Mesenchymal stem cell (in vitro differentiated cells and primary cell): ENCODE results near the gene PRM2.

Experiments
- DNase-seq: peaks from one replicate; pipeline ENCODE4 v3.0.0-alpha.2; 2013
- H2AFZ ChIP-seq: one replicate; pipeline ENCODE4 v1.6.1; 2013; ENCODE audit warnings: low read depth, mild to moderate bottlenecking, control low read depth, inconsistent platforms, low read length, moderate library complexity
- H2AK5ac ChIP-seq: 2 replicates; pipeline ENCODE4 v1.6.1; 2013; ENCODE audit warnings: low read length, moderate library complexity, mild to moderate bottlenecking, inconsistent platforms; ENCODE audit not compliant: severe bottlenecking
- H2BK120ac ChIP-seq: one replicate; pipeline ENCODE4 v1.6.1; 2013; ENCODE audit warnings: low read depth, mild to moderate bottlenecking, inconsistent platforms, low read length, moderate library complexity
- H2BK12ac ChIP-seq, 2 experiments: one replicate each; pipeline ENCODE4 v1.6.1; 2013; ENCODE audit warnings: inconsistent platforms in 2 of 2, low read length in 2 of 2, mild to moderate bottlenecking in 2 of 2, moderate library complexity in 2 of 2, control low read depth in 1 of 2
- H2BK15ac ChIP-seq: one replicate; pipeline ENCODE4 v1.6.1; 2013; ENCODE audit warnings: mild to moderate bottlenecking, low read depth, inconsistent platforms; ENCODE audit not compliant: poor library complexity, severe bottlenecking
- H2BK5ac ChIP-seq: 2 replicates; pipeline ENCODE4 v1.6.1; 2013; ENCODE audit warnings: low read depth, mild to moderate bottlenecking, low read length, control low read depth, inconsistent platforms; ENCODE audit not compliant: poor library complexity, severe bottlenecking
- H3K14ac ChIP-seq, 2 experiments: one replicate each; pipeline ENCODE4 v1.6.1; 2013; ENCODE audit warnings: inconsistent platforms in 2 of 2, low read length in 2 of 2, control low read depth in 1 of 2, mild to moderate bottlenecking in 1 of 2, moderate library complexity in 1 of 2
- H3K18ac ChIP-seq, 2 experiments: one replicate each; pipeline ENCODE4 v1.6.1; 2013; ENCODE audit warnings: inconsistent platforms in 2 of 2, low read length in 2 of 2, control low read depth in 1 of 2, low read depth in 1 of 2, mild to moderate bottlenecking in 1 of 2
- H3K23ac ChIP-seq, 2 experiments: one replicate each; pipeline ENCODE4 v1.6.1; 2013; ENCODE audit warnings: inconsistent platforms in 2 of 2, low read length in 2 of 2, mild to moderate bottlenecking in 2 of 2, moderate library complexity in 2 of 2, control low read depth in 1 of 2
- H3K27ac ChIP-seq: 2 replicates; pipeline ENCODE4 v1.5.1; 2013; ENCODE audit warnings: mild to moderate bottlenecking, moderate library complexity, low read length, control low read depth, inconsistent platforms; ENCODE audit not compliant: poor library complexity, severe bottlenecking
- H3K27me3 ChIP-seq, 2 experiments: 2 replicates each; pipeline versions ENCODE4 v1.6.1 to v1.7.0; 2013; ENCODE audit warnings: low read length in 2 of 2, mild to moderate bottlenecking in 2 of 2, moderate library complexity in 2 of 2, control low read depth in 1 of 2, inconsistent platforms in 1 of 2; ENCODE audit not compliant: control insufficient read depth in 1 of 2, insufficient read depth in 1 of 2
- H3K36me3 ChIP-seq, 2 experiments: 2 replicates each; pipeline versions ENCODE4 v1.6.1 to v1.7.0; 2013; ENCODE audit warnings: low read length in 2 of 2, control low read depth in 1 of 2, inconsistent platforms in 1 of 2, low read depth in 1 of 2, mild to moderate bottlenecking in 1 of 2; ENCODE audit not compliant: insufficient read depth in 2 of 2, control insufficient read depth in 1 of 2
- H3K4ac ChIP-seq, 2 experiments: one replicate each; pipeline ENCODE4 v1.6.1; 2013; ENCODE audit warnings: inconsistent platforms in 2 of 2, low read length in 2 of 2, mild to moderate bottlenecking in 2 of 2, moderate library complexity in 2 of 2, control low read depth in 1 of 2, low read depth in 1 of 2
- H3K4me1 ChIP-seq: 2 replicates; pipeline ENCODE4 v1.6.1; 2013; ENCODE audit warnings: low read depth, low read length, control low read depth; ENCODE audit not compliant: control insufficient read depth, insufficient read depth
- H3K4me2 ChIP-seq: 2 replicates; pipeline ENCODE4 v1.6.1; 2013; ENCODE audit warnings: low read length, mild to moderate bottlenecking, inconsistent platforms; ENCODE audit not compliant: poor library complexity, severe bottlenecking
- H3K4me3 ChIP-seq, 2 experiments: 2 replicates each; pipeline versions ENCODE4 v1.5.1 to v1.7.0; 2013; ENCODE audit warnings: low read length in 2 of 2, mild to moderate bottlenecking in 2 of 2, control low read depth in 1 of 2, low read depth in 1 of 2; ENCODE audit not compliant: insufficient read depth in 1 of 2
- H3K79me1 ChIP-seq: replicated peaks from 2 replicates; pipeline ENCODE4 v1.6.1; 2013; ENCODE audit warnings: mild to moderate bottlenecking, control low read depth, low read length, inconsistent platforms; ENCODE audit not compliant: poor library complexity, severe bottlenecking
- H3K9ac ChIP-seq: 2 replicates; pipeline ENCODE4 v1.7.0; 2013; ENCODE audit warnings: mild to moderate bottlenecking, low read length, moderate library complexity
- H3K9me3 ChIP-seq: 2 replicates; pipeline ENCODE4 v1.7.0; 2013; ENCODE audit warnings: mild to moderate bottlenecking, low read length; ENCODE audit not compliant: control insufficient read depth
- H4K8ac ChIP-seq: one replicate; pipeline ENCODE4 v1.6.1; 2013; ENCODE audit warnings: inconsistent platforms, mild to moderate bottlenecking, low read length, moderate library complexity
- H4K91ac ChIP-seq: one replicate; pipeline ENCODE4 v1.6.1; 2013; ENCODE audit warnings: mild to moderate bottlenecking, low read length, inconsistent platforms
- WGBS: methylation state at CpG from one replicate; pipeline ENCODE4 v1.1.7; 2013; ENCODE audit warnings: mixed read lengths; 5-methylcytosine and 5-hydroxymethylcytosine counted together

PRM2 gene

GRCh38 chr16:11252482-11252931 is 23.8 kb downstream of the PRM2 start:
- Histone ChIP-seq H2BK5ac (no peak overlapping the region), H4K91ac (no peak overlapping the region), H3K4ac (no peak overlapping the region), H2AFZ (no peak overlapping the region), H3K4me3 (no peak overlapping the region), H3K23ac (no peak overlapping the region), H3K14ac (no peak overlapping the region), H3K36me3 (peaks cover 0 to 33% of the 10 kb centered on the region in 2 experiments), H2BK12ac (no peak overlapping the region), H3K9me3 (no peaks in the 10 kb centered on the region), H2BK15ac (no peak overlapping the region), H3K4me1 (peaks cover 46% of the 10 kb centered on the region), H2BK120ac (no peak overlapping the region), H3K18ac (no peak overlapping the region), H3K27ac (no peak overlapping the region), H4K8ac (no peak overlapping the region), H3K4me2 (peak overlapping the region; percentile 5), H2AK5ac (no peak overlapping the region), H3K27me3 (no peaks in the 10 kb centered on the region), H3K79me1 (peaks cover 5% of the 10 kb centered on the region), H3K9ac (no peak overlapping the region)
- WGBS: 88% methylated on average over 8 of the region's 8 CpGs
- DNase-seq: no peak

GRCh38 chr16:11251525-11252481 is 24.5 kb downstream of the PRM2 start:
- no peak overlapping the region for H3K23ac ChIP-seq
- H2AFZ ChIP-seq: no peak overlapping the region
- H3K14ac ChIP-seq: no peak overlapping the region
- no peak overlapping the region for H4K8ac ChIP-seq
- peak overlapping the region; percentile 21 for H3K4me2 ChIP-seq
- peak overlapping the region in 1 of 2 experiments; percentile 48 for H3K18ac ChIP-seq
- H3K4me3 ChIP-seq: no peak overlapping the region
- H2BK15ac ChIP-seq: no peak overlapping the region
- no peak overlapping the region for H2BK5ac ChIP-seq
- DNase-seq: peak; percentile 73
- H4K91ac ChIP-seq: no peak overlapping the region
- H3K36me3 ChIP-seq: peaks cover 0 to 33% of the 10 kb centered on the region in 2 experiments
- peaks cover 39% of the 10 kb centered on the region for H3K4me1 ChIP-seq
- H2BK120ac ChIP-seq: no peak overlapping the region
- H3K27ac ChIP-seq: peak overlapping the region; percentile 9
- H3K9me3 ChIP-seq: no peaks in the 10 kb centered on the region
- peaks cover 5% of the 10 kb centered on the region for H3K79me1 ChIP-seq
- no peak overlapping the region for H3K4ac ChIP-seq
- H2BK12ac ChIP-seq: no peak overlapping the region
- 81% methylated on average over 18 of the region's 18 CpGs for WGBS
- H3K27me3 ChIP-seq: no peaks in the 10 kb centered on the region
- H2AK5ac ChIP-seq: peak overlapping the region; percentile 67
- H3K9ac ChIP-seq: no peak overlapping the region

GRCh38 chr16:11250786-11251524 is 25.3 kb downstream of the PRM2 start:
- 96% methylated on average over 9 of the region's 10 CpGs for WGBS
- Histone ChIP-seq H3K79me1 (peaks cover 5% of the 10 kb centered on the region), H3K27me3 (no peaks in the 10 kb centered on the region), H3K27ac (no peak overlapping the region), H3K9ac (no peak overlapping the region), H2BK15ac (no peak overlapping the region), H2AFZ (no peak overlapping the region), H2BK5ac (no peak overlapping the region), H4K8ac (no peak overlapping the region), H3K9me3 (no peaks in the 10 kb centered on the region), H2BK120ac (no peak overlapping the region), H2AK5ac (no peak overlapping the region), H3K4me2 (no peak overlapping the region), H3K4me1 (peaks cover 38% of the 10 kb centered on the region), H2BK12ac (no peak overlapping the region), H3K18ac (no peak overlapping the region), H3K4me3 (no peak overlapping the region), H3K23ac (no peak overlapping the region), H4K91ac (no peak overlapping the region), H3K36me3 (peaks cover 0 to 33% of the 10 kb centered on the region in 2 experiments), H3K14ac (no peak overlapping the region), H3K4ac (no peak overlapping the region)
- DNase-seq: no peak
